ENCODE data around the gene XXYLT1. TPM values are rescaled to one million over a fixed set of nuclear protein-coding genes. Genes with fewer than 3 reads are reported as not detected.

XXYLT1 gene
- total RNA-seq, 1 experiment from 2014 or later, result 23.4 TPM

DNA sequence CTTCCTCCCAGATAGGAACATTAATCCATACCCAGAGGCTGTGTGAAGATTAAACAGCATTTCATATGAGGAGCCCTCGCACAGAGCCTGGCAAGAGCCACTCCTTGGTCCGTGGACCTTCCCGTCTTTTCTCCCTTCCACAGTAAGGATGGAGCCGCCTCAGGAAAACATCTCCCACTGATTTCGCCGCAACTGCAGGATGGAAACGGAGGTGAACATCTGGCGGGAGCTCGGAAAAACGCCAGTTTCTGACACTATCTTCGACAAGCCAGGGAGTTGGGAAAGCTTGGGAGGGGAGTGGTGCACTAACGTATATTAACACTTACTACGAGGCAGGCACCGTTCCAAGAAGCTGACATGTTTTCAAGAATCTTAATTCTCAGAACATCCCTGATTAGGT, 157.9 kb downstream of the XXYLT1 start:
- ChIA-PET CTCF (no interaction called here), POLR2A (no interaction called here)
- no peaks in the 10 kb centered on the region for H3K27me3 Mint-ChIP-seq (ENCODE audit: low read depth)

More for the DNA sequence above, 157.9 kb downstream of the XXYLT1 start:
- Mint-ChIP-seq H3K4me3 (no peak overlapping the region), H3K4me1 (peaks cover 7% of the 10 kb centered on the region), H3K36me3 (no peaks in the 10 kb centered on the region), H3K27ac (no peak overlapping the region), H3K9me3 (no peaks in the 10 kb centered on the region)
- TF ChIP-seq, protein P1, sequence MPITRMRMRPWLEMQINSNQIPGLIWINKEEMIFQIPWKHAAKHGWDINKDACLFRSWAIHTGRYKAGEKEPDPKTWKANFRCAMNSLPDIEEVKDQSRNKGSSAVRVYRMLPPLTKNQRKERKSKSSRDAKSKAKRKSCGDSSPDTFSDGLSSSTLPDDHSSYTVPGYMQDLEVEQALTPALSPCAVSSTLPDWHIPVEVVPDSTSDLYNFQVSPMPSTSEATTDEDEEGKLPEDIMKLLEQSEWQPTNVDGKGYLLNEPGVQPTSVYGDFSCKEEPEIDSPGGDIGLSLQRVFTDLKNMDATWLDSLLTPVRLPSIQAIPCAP (CRISPR knock-in tag; IDR thresholded peaks at IDR 0.05), result no peak
- TF ChIP-seq NFATC4 (CRISPR knock-in tag; IDR thresholded peaks at IDR 0.05) (no peak), CREM (CRISPR knock-in tag; IDR thresholded peaks at IDR 0.05) (no peak), NFE2L1 (CRISPR knock-in tag; IDR thresholded peaks at IDR 0.05) (no peak), TEAD1 (CRISPR knock-in tag; IDR thresholded peaks at IDR 0.05) (no peak), KAT7 (CRISPR knock-in tag; IDR thresholded peaks at IDR 0.05; ENCODE audit: borderline replicate concordance) (no peak), GTF2I (CRISPR knock-in tag; conservative IDR thresholded peaks at IDR 0.05) (no peak), NR3C1 (CRISPR knock-in tag; conservative IDR thresholded peaks at IDR 0.05; ENCODE audit: low read depth) (no peak)
- TF ChIP-seq, protein P2, sequence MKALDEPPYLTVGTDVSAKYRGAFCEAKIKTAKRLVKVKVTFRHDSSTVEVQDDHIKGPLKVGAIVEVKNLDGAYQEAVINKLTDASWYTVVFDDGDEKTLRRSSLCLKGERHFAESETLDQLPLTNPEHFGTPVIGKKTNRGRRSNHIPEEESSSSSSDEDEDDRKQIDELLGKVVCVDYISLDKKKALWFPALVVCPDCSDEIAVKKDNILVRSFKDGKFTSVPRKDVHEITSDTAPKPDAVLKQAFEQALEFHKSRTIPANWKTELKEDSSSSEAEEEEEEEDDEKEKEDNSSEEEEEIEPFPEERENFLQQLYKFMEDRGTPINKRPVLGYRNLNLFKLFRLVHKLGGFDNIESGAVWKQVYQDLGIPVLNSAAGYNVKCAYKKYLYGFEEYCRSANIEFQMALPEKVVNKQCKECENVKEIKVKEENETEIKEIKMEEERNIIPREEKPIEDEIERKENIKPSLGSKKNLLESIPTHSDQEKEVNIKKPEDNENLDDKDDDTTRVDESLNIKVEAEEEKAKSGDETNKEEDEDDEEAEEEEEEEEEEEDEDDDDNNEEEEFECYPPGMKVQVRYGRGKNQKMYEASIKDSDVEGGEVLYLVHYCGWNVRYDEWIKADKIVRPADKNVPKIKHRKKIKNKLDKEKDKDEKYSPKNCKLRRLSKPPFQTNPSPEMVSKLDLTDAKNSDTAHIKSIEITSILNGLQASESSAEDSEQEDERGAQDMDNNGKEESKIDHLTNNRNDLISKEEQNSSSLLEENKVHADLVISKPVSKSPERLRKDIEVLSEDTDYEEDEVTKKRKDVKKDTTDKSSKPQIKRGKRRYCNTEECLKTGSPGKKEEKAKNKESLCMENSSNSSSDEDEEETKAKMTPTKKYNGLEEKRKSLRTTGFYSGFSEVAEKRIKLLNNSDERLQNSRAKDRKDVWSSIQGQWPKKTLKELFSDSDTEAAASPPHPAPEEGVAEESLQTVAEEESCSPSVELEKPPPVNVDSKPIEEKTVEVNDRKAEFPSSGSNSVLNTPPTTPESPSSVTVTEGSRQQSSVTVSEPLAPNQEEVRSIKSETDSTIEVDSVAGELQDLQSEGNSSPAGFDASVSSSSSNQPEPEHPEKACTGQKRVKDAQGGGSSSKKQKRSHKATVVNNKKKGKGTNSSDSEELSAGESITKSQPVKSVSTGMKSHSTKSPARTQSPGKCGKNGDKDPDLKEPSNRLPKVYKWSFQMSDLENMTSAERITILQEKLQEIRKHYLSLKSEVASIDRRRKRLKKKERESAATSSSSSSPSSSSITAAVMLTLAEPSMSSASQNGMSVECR (CRISPR knock-in tag; IDR thresholded peaks at IDR 0.05; ENCODE audit: borderline replicate concordance), result no peak
- TF ChIP-seq, protein P3, sequence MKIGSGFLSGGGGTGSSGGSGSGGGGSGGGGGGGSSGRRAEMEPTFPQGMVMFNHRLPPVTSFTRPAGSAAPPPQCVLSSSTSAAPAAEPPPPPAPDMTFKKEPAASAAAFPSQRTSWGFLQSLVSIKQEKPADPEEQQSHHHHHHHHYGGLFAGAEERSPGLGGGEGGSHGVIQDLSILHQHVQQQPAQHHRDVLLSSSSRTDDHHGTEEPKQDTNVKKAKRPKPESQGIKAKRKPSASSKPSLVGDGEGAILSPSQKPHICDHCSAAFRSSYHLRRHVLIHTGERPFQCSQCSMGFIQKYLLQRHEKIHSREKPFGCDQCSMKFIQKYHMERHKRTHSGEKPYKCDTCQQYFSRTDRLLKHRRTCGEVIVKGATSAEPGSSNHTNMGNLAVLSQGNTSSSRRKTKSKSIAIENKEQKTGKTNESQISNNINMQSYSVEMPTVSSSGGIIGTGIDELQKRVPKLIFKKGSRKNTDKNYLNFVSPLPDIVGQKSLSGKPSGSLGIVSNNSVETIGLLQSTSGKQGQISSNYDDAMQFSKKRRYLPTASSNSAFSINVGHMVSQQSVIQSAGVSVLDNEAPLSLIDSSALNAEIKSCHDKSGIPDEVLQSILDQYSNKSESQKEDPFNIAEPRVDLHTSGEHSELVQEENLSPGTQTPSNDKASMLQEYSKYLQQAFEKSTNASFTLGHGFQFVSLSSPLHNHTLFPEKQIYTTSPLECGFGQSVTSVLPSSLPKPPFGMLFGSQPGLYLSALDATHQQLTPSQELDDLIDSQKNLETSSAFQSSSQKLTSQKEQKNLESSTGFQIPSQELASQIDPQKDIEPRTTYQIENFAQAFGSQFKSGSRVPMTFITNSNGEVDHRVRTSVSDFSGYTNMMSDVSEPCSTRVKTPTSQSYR (CRISPR knock-in tag; IDR thresholded peaks at IDR 0.05), result no peak
- TF ChIP-seq, protein P4, sequence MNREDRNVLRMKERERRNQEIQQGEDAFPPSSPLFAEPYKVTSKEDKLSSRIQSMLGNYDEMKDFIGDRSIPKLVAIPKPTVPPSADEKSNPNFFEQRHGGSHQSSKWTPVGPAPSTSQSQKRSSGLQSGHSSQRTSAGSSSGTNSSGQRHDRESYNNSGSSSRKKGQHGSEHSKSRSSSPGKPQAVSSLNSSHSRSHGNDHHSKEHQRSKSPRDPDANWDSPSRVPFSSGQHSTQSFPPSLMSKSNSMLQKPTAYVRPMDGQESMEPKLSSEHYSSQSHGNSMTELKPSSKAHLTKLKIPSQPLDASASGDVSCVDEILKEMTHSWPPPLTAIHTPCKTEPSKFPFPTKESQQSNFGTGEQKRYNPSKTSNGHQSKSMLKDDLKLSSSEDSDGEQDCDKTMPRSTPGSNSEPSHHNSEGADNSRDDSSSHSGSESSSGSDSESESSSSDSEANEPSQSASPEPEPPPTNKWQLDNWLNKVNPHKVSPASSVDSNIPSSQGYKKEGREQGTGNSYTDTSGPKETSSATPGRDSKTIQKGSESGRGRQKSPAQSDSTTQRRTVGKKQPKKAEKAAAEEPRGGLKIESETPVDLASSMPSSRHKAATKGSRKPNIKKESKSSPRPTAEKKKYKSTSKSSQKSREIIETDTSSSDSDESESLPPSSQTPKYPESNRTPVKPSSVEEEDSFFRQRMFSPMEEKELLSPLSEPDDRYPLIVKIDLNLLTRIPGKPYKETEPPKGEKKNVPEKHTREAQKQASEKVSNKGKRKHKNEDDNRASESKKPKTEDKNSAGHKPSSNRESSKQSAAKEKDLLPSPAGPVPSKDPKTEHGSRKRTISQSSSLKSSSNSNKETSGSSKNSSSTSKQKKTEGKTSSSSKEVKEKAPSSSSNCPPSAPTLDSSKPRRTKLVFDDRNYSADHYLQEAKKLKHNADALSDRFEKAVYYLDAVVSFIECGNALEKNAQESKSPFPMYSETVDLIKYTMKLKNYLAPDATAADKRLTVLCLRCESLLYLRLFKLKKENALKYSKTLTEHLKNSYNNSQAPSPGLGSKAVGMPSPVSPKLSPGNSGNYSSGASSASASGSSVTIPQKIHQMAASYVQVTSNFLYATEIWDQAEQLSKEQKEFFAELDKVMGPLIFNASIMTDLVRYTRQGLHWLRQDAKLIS (CRISPR knock-in tag; IDR thresholded peaks at IDR 0.05; ENCODE audit: borderline replicate concordance), result no peak
- TF ChIP-seq, protein P5, sequence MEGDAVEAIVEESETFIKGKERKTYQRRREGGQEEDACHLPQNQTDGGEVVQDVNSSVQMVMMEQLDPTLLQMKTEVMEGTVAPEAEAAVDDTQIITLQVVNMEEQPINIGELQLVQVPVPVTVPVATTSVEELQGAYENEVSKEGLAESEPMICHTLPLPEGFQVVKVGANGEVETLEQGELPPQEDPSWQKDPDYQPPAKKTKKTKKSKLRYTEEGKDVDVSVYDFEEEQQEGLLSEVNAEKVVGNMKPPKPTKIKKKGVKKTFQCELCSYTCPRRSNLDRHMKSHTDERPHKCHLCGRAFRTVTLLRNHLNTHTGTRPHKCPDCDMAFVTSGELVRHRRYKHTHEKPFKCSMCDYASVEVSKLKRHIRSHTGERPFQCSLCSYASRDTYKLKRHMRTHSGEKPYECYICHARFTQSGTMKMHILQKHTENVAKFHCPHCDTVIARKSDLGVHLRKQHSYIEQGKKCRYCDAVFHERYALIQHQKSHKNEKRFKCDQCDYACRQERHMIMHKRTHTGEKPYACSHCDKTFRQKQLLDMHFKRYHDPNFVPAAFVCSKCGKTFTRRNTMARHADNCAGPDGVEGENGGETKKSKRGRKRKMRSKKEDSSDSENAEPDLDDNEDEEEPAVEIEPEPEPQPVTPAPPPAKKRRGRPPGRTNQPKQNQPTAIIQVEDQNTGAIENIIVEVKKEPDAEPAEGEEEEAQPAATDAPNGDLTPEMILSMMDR (IDR thresholded peaks at IDR 0.05), result no peak
- DNase-seq (ENCODE audit: low spot score), result no peak
- no peak for ATAC-seq

Data from WTC11 (cell line).